Mucosa of gallbladder (tissue), 1 donor: ENCODE results near the gene NUMA1. TPM values are rescaled to one million over a fixed set of nuclear protein-coding genes. Genes with fewer than 3 reads are reported as not detected.

Experiments used
- DNase-seq: peaks from one replicate; pipeline ENCODE4 v3.0.0-alpha.2; 2020; ENCODE audit warnings: low spot score
- total RNA-seq: library from RNA; stranded (reverse); gene quantifications from one replicate; pipeline ENCODE4 v1.2.1, GENCODE V29; 2021
- donor health status: DM: no; HTN: no; CAD: no.

Gene NUMA1
- total RNA-seq, 1 donor from 2014 or later, result 261 TPM

DNA sequence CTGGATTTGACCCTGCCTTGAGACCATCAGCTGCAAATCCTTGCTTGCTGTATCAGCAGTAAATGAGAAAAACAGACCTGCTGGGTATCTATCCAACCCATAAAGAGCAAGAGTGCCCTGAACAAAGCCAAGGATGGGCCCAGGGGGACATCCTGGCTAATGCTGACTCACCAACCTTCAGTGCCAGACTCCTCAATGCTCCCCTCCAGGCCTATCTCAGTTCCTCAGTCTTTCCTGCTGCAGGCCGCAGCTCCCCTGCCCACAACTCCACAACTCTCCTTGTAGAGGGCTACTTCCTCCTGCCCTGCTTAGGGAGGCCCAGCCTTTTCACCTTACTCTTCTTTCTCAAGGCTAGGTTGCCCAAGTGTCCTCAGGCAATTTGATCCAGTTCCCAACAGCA lies 20.1 kb upstream of the NUMA1 start:
- no peak for DNase-seq

DNA sequence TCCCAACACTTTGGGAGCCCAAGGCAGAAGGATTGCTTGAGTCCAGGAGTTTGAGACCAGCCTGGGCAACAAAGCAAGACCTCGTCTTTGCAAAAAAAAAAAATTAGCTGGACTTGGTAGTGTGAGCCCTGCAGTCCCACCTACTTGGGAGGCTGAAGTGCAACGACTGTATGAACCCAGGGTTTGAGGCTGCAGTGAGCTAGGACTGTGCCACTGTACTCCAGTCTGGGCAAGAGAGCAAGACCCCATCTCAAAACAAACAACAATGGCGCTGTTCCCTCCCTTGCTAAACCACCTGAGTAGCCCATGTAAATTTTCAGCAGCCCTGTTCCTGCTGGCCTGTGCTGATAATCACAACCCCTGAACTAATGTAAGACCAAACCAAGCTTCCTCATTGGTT lies 19.7 kb upstream of the NUMA1 start:
- DNase-seq, result no peak

DNA sequence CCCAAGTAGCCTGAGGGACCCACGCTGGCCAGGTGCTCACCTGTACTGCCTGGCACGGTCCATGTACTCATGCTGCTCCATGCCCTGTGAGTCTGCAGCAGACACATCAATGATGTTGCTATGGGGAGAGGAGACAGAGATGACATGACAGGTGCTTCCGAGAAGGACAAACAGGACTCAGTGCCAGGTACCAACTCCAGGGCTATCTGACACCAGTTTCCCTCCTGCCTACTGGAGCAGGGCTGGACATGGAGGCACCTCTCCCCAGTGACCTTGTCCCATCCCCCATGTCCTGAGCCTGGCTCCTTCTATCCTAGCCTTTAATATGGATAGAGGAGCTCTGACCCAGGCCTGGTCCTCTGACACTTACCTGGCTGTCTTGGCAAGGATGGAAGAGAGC lies 18.4 kb upstream of the NUMA1 start:
- DNase-seq, result no peak

DNA sequence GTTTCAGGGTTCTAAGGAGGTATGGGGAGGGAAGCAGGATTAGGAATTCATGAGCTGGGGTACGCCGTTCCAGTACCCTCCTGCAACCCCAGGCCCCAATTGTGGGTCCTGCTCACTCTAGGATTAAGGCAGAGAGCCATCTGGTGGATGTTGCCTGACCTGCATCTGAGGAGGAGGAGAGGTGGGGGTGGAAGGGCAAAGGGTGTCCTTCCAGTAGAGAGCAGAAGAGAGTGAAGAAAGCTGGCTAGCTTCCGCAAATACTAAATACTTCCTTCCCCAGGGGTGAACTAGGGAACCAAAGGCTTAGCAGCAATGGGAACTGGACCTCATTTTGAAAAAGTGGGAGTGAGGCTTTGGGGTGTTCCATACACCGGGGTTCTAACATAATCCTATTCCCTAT lies 10.9 kb upstream of the NUMA1 start:
- DNase-seq, result peak; percentile 79

DNA sequence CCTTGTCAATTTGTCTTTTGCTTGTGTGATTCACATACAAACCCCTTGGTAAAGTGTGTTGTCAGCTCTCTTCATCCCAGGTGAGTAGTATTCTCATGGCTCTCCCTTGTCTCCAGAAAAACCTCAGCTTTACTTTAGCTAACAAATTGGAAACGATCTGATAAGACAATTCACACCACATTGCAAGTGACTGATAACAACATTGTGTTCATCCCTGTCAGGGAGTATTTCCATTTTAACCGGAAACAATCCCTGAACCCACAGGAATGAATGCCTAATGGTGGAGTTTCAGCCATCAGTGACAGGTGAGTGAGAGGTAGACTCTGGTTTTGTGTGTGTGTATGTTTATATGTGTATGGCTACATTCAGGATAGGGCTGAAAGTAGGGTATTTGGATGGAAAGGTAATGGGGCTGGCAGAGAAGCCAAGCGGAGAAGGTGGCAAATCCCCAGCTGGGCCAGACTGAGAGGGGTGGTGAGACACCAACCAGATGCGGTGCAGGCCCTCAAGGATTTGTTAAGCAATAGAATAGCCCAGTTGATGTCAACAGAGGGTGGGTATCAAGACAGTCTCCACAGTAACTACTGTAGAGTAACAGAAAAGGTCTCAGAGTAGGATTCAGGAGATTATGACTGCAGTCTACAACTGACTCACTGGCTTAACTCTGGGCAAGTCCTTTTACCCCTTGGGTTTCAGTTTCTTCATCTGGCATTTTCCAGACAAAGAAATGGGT lies 7.9 kb upstream of the NUMA1 start:
- DNase-seq, result no peak

DNA sequence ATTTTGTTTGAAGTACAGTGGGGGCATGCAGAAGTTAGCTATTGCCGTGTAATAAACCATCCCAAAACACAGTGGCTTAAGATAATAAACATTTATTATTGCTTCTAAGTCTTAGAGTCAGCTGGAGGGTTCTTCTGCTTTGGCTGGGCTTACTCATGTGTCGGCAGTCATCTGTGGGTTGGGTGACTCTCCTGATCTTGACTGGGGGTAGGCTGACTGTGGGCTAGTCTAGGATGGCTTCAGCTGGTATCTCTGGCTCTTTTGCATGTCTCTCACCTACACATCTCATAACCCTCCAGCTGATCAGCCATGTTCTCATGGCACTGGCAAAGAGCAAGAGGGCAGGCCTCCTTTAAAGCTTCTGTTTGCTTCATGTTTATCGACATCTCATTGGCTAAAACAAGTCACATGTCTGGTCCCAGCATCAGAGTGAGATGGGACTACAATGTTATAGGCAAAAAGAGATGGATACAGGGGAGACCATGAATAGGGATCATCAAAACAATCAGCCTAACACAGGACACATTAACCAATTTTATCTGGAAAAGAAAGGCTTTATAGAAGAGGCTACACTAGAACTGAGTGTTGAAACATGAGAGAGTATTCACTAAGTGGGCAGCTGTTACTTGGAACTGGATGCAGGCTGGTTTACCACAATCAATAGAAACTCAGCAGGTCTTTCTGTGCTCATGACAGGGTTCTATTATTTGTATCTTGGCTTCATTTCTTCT lies 5.4 kb upstream of the NUMA1 start:
- no peak for DNase-seq

DNA sequence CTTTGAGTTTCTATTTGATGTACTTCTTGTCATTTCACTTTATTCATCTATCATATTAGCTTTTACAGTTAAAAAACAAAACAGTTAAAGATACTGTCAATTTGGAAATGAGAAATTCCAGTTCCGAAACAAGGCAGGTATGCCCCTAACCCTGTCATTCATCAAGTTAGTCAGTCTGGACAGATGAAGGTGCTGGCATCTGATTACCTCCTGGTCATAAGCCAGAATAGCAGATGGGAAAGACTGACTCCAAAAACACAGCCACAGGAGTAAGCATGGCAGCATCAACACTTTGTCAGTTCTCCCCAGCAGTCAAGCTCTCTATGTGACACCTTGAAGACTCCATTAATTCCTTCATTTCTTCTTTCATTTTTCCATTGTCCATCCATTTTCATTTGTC lies 4.6 kb upstream of the NUMA1 start:
- no peak for DNase-seq

DNA sequence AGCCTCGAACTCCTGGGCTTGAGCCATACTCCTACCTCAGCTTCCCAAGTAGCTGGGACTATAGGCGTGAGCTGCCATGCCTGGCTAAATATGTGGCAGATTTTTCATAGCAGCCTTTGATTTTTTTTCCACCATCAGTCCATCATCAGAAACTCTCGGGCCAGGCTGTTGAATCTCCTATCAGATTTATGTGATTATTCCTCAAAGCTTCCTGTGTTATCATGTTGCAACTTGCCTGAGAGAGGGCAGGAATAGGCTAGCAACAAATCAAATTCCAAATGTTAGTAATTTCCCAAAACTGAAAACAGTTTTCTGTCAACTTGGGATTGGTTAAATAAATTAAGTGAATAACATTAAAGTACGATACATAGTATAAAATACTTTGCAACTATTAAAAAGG lies 3.7 kb upstream of the NUMA1 start:
- no peak for DNase-seq

DNA sequence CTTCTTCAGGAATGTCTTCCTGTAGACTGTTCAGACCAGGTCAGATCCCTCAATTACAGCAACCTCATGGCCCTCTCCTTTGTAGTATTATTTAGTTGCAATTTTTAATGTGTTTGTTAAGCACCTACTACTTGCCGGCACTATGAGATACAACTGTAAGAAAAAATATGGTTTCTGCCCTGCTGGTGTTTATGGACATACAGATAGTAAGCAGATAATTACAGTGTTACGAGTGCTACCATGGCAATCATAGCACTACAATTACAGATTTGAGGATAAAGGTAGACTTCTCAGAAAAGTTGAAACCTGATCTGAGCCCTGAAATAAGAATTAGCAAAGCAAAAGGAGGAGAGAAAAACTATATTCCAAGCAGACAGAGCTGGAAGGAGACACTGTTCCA lies 3.1 kb upstream of the NUMA1 start:
- no peak for DNase-seq

DNA sequence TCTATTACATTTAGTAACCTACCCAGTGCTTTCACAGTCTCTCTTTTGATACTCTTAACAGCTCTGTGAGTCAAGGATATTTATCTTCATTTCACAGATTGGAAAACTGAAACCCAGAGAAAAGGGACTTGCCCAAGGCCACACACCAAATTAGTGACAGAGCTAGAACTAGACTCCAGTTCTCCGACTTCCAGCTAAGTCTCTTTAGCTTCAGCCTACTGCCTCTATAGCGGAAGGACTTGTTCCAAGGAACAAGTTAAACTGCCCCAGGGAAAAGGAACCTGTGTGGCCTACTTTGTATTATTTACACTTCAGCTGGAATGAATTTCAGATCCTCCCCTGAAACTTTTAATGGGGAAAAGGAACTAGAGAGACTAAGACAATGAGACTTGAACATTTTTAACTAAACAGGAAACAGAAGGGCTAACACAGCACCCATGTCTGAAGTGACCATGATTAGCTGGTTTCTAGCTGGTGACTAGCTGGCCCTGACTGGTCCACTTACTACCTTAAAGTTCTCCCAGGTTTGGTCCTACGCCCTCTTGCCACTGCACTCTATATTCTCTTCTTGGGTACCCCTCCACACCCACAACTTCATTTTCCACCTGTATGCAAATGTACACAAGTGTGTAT lies 1.6 kb upstream of the NUMA1 start:
- DNase-seq, result no peak

DNA sequence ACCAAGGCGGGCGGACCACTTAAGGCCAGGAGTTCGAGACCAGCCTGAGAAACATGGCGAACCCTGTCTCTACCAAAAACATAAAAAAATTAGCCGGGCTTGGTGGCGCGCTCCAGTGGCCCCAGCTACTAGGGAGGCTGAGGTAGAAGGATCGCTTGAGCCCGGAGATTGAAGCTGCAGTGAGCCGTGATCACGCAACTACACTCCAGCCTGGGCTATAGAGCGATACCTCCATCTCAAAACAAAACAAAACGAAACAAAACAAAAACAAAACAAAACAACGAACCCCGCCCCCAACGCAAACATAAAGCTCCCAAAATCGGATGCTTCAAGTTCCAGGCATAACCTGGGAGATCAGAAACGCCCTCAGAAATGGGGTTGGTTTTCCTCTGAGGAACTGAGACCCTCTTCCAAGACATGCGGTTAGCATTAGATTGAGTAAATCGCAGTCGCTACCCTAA lies 872 bp upstream of the NUMA1 start:
- no peak for DNase-seq

DNA sequence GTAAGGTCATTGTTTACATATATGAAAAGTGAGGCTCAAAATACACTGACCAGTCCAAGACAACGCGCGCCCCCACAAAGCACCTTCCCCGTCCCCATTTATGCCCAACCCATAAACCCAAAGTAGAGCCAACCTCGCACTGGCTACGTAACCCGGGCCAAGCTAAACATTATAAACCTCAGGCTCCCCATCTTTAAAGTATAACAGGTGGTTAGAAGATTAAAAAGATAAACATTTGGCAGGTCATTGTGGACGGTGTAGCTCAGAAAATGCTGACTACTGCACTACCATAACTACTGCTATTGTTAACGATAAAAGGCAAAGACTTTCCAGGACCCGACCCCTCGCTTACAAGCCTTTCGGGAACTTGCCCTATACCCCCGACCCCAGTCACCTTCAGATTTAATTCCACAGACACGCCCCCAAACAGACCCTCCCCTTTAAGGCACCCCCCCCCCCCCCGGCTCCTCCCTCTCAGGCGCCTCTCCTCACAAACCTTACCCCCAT lies 470 bp downstream of the NUMA1 start:
- peak; percentile 17 for DNase-seq

DNA sequence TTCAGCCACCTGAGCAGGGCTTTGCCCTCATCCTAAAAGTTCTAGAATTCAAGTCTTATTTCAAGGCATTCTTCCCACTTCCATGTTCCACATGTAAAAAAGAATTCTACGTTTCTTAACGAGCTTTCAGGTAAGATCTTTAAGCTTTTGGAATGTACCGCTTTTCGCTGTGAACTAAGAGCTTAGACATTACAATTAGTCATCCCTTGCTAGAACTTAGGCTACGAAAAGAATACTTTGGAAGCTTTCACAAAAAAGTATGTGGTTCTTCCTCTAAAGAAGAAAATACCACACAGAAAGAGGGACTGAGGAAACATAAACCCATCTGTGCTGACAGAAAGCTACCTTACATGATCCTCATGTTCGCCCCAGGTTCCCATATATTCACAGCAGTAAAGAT lies 1.9 kb downstream of the NUMA1 start:
- no peak for DNase-seq

DNA sequence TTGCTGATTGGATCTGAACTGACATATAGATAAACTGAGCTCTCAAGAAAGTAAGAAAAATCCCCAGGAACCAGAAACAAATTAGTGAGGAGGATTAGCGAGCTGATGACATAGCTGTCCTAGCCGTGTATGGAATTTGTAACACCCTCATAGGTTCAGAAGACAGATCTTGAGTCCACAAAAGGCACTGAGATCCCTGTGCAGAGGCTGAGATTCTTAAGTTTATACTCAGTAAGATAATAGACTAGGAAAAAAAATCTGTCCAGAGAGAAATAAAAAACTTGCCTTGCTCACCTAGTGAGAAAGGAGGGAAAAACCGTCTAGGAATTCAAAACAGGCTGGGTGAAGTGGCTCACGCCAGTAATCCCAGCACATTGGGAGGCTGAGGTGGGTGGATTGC lies 4.6 kb downstream of the NUMA1 start:
- DNase-seq, result no peak

DNA sequence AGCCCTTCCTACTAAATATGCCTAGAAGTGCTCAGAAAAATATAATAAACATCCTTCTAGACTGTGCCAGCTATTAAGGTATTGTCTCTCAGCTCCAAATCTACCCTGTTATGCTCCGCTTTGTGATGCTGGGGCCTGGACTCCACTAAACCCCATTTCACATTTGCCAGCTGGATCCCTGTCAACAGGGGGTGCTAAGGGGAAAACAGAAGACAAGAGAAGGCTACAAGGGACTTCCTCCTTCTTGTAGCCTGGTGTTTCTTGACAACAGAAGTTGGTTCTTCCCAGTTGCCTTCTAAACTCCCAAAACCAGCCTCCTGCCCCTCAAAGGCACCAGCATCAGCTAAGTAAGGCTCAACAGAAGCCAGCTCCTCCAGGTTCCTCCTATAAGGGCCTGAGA lies 5.2 kb downstream of the NUMA1 start:
- no peak for DNase-seq

DNA sequence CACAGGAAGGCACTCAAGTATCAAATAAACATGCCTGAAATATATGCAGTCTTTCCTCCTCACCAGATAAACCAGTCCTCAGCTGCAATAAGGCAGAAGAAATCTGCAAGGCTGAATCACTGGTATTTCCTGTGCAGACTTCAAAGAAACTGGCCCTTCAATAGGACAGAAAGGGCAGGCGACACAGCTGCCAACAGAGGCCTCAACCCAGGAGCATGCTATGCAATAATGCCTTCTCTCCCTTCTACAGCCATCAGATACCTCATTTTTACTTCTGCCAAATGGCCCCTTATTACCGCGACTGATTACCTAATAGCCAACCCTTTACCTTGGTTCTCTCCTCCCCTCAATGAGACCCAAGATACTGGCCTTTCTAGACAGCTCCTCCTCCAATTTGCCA lies 8.0 kb downstream of the NUMA1 start:
- DNase-seq, result no peak

DNA sequence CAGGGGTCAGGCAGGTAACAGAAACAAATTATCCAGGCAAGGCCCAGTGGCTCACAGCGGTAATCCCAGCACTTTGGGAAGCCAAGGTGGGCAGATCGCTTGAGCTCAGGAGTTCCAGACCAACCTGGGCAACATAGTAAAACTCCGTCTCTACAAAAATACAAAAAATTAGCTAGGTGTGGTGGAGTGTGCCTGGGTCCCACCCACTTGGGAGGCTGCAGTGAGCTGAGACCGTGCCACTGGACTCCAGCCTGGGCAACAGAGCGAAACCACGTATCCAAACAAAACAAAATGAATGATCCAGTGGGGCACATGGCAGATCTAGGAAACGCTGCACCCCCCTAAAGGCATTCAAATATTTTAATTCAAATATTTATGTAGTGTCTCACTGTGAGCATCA lies 9.9 kb downstream of the NUMA1 start:
- DNase-seq, result no peak

DNA sequence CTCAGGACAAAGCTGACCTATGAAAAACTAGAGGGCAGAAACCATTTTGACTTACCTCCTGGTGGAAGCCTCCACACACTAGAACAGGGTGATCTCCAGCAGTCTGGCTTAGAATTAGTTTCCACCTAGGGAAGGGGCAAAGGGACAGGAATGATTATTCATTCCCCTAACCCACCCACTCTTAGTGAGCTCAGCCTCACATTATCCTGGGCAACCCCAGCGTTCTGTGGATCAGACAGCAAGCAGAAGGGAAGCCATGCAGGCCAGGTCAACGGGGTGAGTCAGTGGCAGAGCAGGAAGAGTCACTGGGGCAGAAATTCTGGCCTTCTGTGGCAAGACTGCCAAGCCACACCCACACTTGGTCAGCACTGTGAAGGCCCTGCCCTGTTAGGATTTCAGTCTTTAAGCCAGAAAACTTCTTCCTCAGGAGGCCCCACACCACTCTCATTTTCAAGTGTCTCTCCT lies 10.5 kb downstream of the NUMA1 start:
- DNase-seq, result peak; percentile 75

DNA sequence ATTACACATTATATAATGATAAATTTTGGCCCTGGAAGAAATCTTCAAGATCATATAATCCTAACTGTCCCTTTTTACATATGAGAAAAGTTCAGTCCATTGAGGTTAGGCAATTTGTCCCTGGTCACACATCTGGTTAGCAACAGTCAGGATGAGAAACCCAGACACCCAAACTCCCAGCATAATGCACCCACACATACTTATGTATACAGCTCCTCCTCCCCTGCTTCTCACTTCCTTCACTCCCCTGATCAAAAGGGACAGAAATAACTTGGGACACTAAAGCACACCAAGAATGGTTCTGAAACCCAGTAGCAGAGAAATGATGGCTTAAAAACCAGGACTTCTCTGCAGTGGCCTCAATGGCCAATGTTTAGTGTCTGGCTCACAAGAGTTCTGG lies 11.1 kb downstream of the NUMA1 start:
- DNase-seq, result no peak

DNA sequence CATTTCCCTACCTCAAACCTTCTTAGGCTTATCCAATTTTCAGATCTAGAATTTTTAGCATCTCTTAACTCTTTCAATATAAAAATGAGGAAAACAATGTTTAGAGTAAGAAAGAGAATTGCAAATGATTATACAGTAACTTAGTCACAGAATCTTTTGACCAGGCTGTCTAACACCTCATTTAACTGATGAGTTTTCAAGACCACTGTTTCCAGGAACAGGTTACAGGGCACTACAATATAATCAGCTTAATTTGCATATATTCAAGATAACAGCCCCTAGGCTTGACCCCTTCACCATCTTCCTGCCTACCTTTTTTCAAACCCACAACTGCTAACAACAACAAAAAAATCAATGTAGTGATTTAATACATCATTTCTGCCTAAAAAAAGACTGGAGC lies 12.7 kb downstream of the NUMA1 start:
- no peak for DNase-seq

DNA sequence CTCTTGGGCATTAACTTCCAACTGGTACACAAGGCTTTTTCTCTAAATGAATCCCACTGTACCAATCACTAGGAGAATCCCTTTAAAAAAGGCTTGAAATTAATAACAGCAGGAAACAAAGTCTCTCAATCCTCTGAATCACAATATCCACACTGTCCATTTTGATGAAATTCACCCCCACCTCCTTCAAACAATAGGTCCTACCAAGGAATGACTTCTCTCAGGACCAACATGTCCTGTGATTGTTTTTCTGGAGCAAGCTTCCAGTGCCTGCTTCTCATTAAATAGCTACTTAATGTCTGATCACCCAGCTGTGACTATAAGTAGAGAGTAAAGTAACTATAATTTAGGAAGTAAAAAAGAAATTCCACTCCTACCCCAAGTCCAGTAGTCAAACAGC lies 13.1 kb downstream of the NUMA1 start:
- no peak for DNase-seq

DNA sequence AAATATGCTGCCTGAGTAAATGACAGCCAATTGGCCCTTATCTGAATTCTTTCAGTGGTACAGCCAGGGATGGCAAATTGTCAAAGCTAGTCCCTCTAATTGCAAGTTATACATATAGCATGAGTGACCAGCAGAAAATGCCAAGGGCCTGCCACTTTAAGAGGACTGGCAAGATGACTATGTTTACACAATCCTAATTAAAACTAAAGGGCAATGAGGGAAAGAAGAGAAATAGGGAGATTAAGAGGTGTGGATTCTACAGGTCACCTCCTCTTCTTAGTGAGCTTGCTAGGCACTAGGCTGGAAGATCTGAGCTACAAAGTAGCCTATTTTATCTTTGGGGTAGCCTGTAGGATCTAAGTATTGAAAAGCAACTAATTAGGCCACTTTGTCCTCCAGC lies 13.5 kb downstream of the NUMA1 start:
- DNase-seq, result no peak
